Astrocyte (in vitro differentiated cells and primary cell): Measurements from ENCODE around the gene CXCL8.

Experiments used
- CTCF ChIP-seq: IDR thresholded peaks from 2 replicates; pipeline ENCODE4 v1.5.1; 2011; ENCODE audit warnings: low read depth, mild to moderate bottlenecking, inconsistent platforms, low read length, moderate library complexity; ENCODE audit not compliant: insufficient read depth
- EZH2 ChIP-seq: IDR thresholded peaks from 2 replicates; pipeline ENCODE4 v1.6.1; 2012; ENCODE audit warnings: mild to moderate bottlenecking, low read length, inconsistent platforms; ENCODE audit not compliant: insufficient read depth

- TF ChIP-seq CTCF (no peak), EZH2 (no peak)
Observed at GRCh38 chr4:73707918-73708577, 32.3 kb upstream of the CXCL8 start.
